GM23338 (cell line): Measurements from ENCODE around the gene CCDC178. TPM values are rescaled to one million over a fixed set of nuclear protein-coding genes. Genes with fewer than 3 reads are reported as not detected.

ENCODE experiments used
- ATAC-seq: fragments of 200-7000 bp; cut with Tn5 transposase; 3 replicates; pipeline ENCODE4 v1.9.1; 2020
- DNase-seq: peaks from one replicate; pipeline ENCODE4 v3.0.0-alpha.2; 2015; ENCODE audit warnings: low spot score
- H2AFZ ChIP-seq: fragments of 200-600 bp; sonication (generic); 2 replicates; pipeline ENCODE4 v1.8.0; 2016; ENCODE audit warnings: antibody characterized with exemption, mild to moderate bottlenecking, moderate library complexity
- H3F3A ChIP-seq: fragments of 200-600 bp; sonication (generic); replicated peaks from 2 replicates; pipeline ENCODE4 v1.8.0; 2017; ENCODE audit warnings: antibody characterized with exemption, mixed run types, low read depth
- H3K27ac ChIP-seq: fragments of 200-600 bp; sonication (generic); 2 replicates; pipeline ENCODE4 v1.6.1; 2016; ENCODE audit warnings: low read depth
- H3K27me3 ChIP-seq: fragments of 200-600 bp; sonication (generic); 2 replicates; pipeline ENCODE4 v1.8.0; 2016; ENCODE audit warnings: mild to moderate bottlenecking, mixed run types, moderate library complexity; ENCODE audit not compliant: insufficient read depth
- H3K36me3 ChIP-seq: fragments of 200-600 bp; sonication (generic); 2 replicates; pipeline ENCODE4 v1.8.0; 2016; ENCODE audit warnings: mild to moderate bottlenecking; ENCODE audit not compliant: insufficient read depth
- H3K4me1 ChIP-seq: fragments of 200-600 bp; sonication (generic); 2 replicates; pipeline ENCODE4 v1.8.0; 2016; ENCODE audit warnings: mild to moderate bottlenecking, moderate library complexity; ENCODE audit not compliant: insufficient read depth
- H3K4me2 ChIP-seq: fragments of 200-600 bp; sonication (generic); 2 replicates; pipeline ENCODE4 v1.7.1; 2017; ENCODE audit warnings: mixed run types
- H3K4me3 ChIP-seq: fragments of 200-600 bp; sonication (generic); 2 replicates; pipeline ENCODE4 v1.6.1; 2016; ENCODE audit warnings: mixed run types
- H3K79me2 ChIP-seq: fragments of 200-600 bp; sonication (generic); replicated peaks from 2 replicates; pipeline ENCODE4 v1.8.0; 2017; ENCODE audit warnings: mild to moderate bottlenecking; ENCODE audit not compliant: insufficient read depth
- H3K9me2 ChIP-seq: fragments of 200-600 bp; sonication (generic); 2 replicates; pipeline ENCODE4 v1.8.0; 2017; ENCODE audit not compliant: insufficient read depth
- H4K20me1 ChIP-seq: fragments of 200-600 bp; sonication (generic); replicated peaks from 2 replicates; pipeline ENCODE4 v1.8.0; 2017; ENCODE audit warnings: mild to moderate bottlenecking; ENCODE audit not compliant: insufficient read depth
- H3K27ac Mint-ChIP-seq: 2 replicates; pipeline ENCODE4 v1.8.0; 2020; ENCODE audit warnings: inconsistent platforms, mild to moderate bottlenecking, moderate library complexity, mixed read lengths
- H3K27me3 Mint-ChIP-seq: 3 replicates; pipeline ENCODE4 v1.8.0; 2022; ENCODE audit warnings: low read depth, mild to moderate bottlenecking, moderate library complexity, mixed read lengths, inconsistent platforms; ENCODE audit not compliant: insufficient read depth, poor library complexity
- H3K36me3 Mint-ChIP-seq: 3 replicates; pipeline ENCODE4 v1.8.0; 2021; ENCODE audit warnings: low read depth, mild to moderate bottlenecking, inconsistent platforms, moderate library complexity, mixed read lengths
- H3K4me1 Mint-ChIP-seq: 3 replicates; pipeline ENCODE4 v1.8.0; 2020; ENCODE audit warnings: mild to moderate bottlenecking, inconsistent platforms, mixed read lengths
- H3K4me3 Mint-ChIP-seq: 3 replicates; pipeline ENCODE4 v1.8.0; 2021; ENCODE audit warnings: moderate library complexity, mild to moderate bottlenecking, inconsistent platforms, mixed read lengths
- H3K9me3 Mint-ChIP-seq: 3 replicates; pipeline ENCODE4 v1.8.0; 2020; ENCODE audit warnings: moderate library complexity, mild to moderate bottlenecking, inconsistent platforms, mixed read lengths
- CREB1 ChIP-seq: fragments of 250-450 bp; sonication (Bioruptor Pico); IDR thresholded peaks from 2 replicates; pipeline ENCODE4 v1.5.0; 2020; ENCODE audit warnings: low read depth, mild to moderate bottlenecking, moderate library complexity
- CTCF ChIP-seq, 2 experiments: fragments of 200-600 bp in 1 of 2; sonication (generic) in 1 of 2; conservative IDR thresholded peaks; 2 replicates each; pipeline versions ENCODE4 v1.5.1 to v1.6.1; 2016 to 2017; ENCODE audit warnings: antibody characterized with exemption in 2 of 2, low read depth in 2 of 2, mild to moderate bottlenecking in 2 of 2, moderate library complexity in 1 of 2
- ETS1 ChIP-seq: IDR thresholded peaks from 2 replicates; pipeline ENCODE4 v1.6.1; 2016; ENCODE audit warnings: antibody characterized with exemption
- JUNB ChIP-seq: IDR thresholded peaks from one replicate; pipeline ENCODE4 v1.6.1; 2016; ENCODE audit warnings: antibody characterized with exemption; ENCODE audit not compliant: unreplicated experiment
- POLR2AphosphoS5 ChIP-seq: IDR thresholded peaks from 2 replicates; pipeline ENCODE4 v1.6.1; 2016; ENCODE audit warnings: antibody characterized with exemption, low read depth
- REST ChIP-seq: IDR thresholded peaks from one replicate; pipeline ENCODE4 v1.6.1; 2018; ENCODE audit warnings: antibody characterized with exemption; ENCODE audit not compliant: unreplicated experiment
- ZNF114 ChIP-seq: fragments of 250-450 bp; sonication (Bioruptor Pico); IDR thresholded peaks from 2 replicates; pipeline ENCODE4 v1.5.0; 2020; ENCODE audit warnings: mild to moderate bottlenecking, moderate library complexity
- ZNF331 ChIP-seq: fragments of 250-450 bp; sonication (Bioruptor Pico); IDR thresholded peaks from 2 replicates; pipeline ENCODE4 v1.5.0; 2020; ENCODE audit warnings: low read depth, mild to moderate bottlenecking, moderate library complexity
- ZNF462 ChIP-seq: fragments of 250-450 bp; sonication (Bioruptor Pico); IDR thresholded peaks from 2 replicates; pipeline ENCODE4 v1.5.0; 2020; ENCODE audit warnings: mild to moderate bottlenecking, moderate library complexity
- polyA plus RNA-seq: library from polyadenylated mRNA; unstranded; fragments of >200 nt; fragmentation: Nextera tagmentation; extraction: Ambion mirVana; gene quantifications from 2 replicates; pipeline ENCODE4 v1.2.1, GENCODE V29; 2016
- total RNA-seq: library from RNA; depleted of rRNA; stranded (reverse); fragments of >200 nt; shearing (Covaris generic); gene quantifications from 2 replicates; pipeline ENCODE4 v1.2.3, GENCODE V29; 2014

The CCDC178 gene
- total and polyA plus RNA-seq, 2 experiments from 2014 or later, result 0.17 to 0.24 TPM

- TF ChIP-seq ZNF462 (no peak), CREB1 (CRISPR knock-in tag) (no peak), POLR2AphosphoS5 (no peak), REST (no peak), JUNB (no peak), ZNF114 (CRISPR knock-in tag) (no peak)
Observed at GRCh38 chr18:33277431-33277830, 163.1 kb downstream of the CCDC178 start (continued).

GRCh38 chr18:33275843-33276242 lies 164.7 kb downstream of the CCDC178 start:
- no peak for DNase-seq
- no peak overlapping the region for H3K27ac Mint-ChIP-seq
- H3K4me3 Mint-ChIP-seq, result no peak overlapping the region
- H3K9me3 Mint-ChIP-seq, result no peaks in the 10 kb centered on the region
- no peaks in the 10 kb centered on the region for H3K4me1 ChIP-seq
- H3K4me3 ChIP-seq, result no peak overlapping the region
- no peaks in the 10 kb centered on the region for H3K36me3 Mint-ChIP-seq
- H4K20me1 ChIP-seq, result no peaks in the 10 kb centered on the region
- no peak overlapping the region for H3K4me2 ChIP-seq
- no peaks in the 10 kb centered on the region for H3K9me2 ChIP-seq
- H3K36me3 ChIP-seq, result no peaks in the 10 kb centered on the region
- H3K27me3 ChIP-seq, result no peaks in the 10 kb centered on the region
- no peaks in the 10 kb centered on the region for H3F3A ChIP-seq
- H3K4me1 Mint-ChIP-seq, result peaks cover 10% of the 10 kb centered on the region
- no peaks in the 10 kb centered on the region for H3K79me2 ChIP-seq
- no peak for ATAC-seq
- no peak overlapping the region for H2AFZ ChIP-seq
- H3K27ac ChIP-seq, result no peak overlapping the region
- no peaks in the 10 kb centered on the region for H3K27me3 Mint-ChIP-seq
- TF ChIP-seq CTCF (conservative IDR thresholded peaks at IDR 0.05; ENCODE audit: low read depth in 2 of 2) (no peak), CREB1 (CRISPR knock-in tag) (no peak), ZNF114 (CRISPR knock-in tag) (no peak), ZNF331 (CRISPR knock-in tag) (no peak), POLR2AphosphoS5 (no peak), ETS1 (no peak)
